ACC112 (cell line): ENCODE results near the gene PHF14.

ENCODE experiments used
- H2AFZ ChIP-seq: fragments of 200-600 bp; sonication (generic); one replicate; pipeline ENCODE4 v1.6.0; 2017; ENCODE audit warnings: antibody characterized with exemption, low read length; ENCODE audit not compliant: unreplicated experiment
- H3K27ac ChIP-seq: fragments of 200-600 bp; sonication (generic); 2 replicates; pipeline ENCODE4 v1.5.1; 2014; ENCODE audit warnings: low read depth, mild to moderate bottlenecking, antibody characterized with exemption, low read length, moderate library complexity
- H3K27me3 ChIP-seq: fragments of 200-600 bp; sonication (generic); 2 replicates; pipeline ENCODE4 v1.6.1; 2014; ENCODE audit warnings: mild to moderate bottlenecking, antibody characterized with exemption, low read length, moderate library complexity, mixed read lengths; ENCODE audit not compliant: insufficient read depth
- H3K36me3 ChIP-seq: fragments of 200-600 bp; sonication (generic); 2 replicates; pipeline ENCODE4 v1.6.1; 2016; ENCODE audit warnings: mild to moderate bottlenecking, antibody characterized with exemption, low read length, moderate library complexity, mixed read lengths; ENCODE audit not compliant: insufficient read depth
- H3K4me1 ChIP-seq: fragments of 200-600 bp; sonication (generic); one replicate; pipeline ENCODE4 v1.6.1; 2016; ENCODE audit warnings: low read length, mixed read lengths; ENCODE audit not compliant: insufficient read depth, unreplicated experiment, control insufficient read depth
- H3K4me3 ChIP-seq: fragments of 200-600 bp; sonication (generic); 2 replicates; pipeline ENCODE4 v1.5.1; 2014; ENCODE audit warnings: mild to moderate bottlenecking, low read depth, low read length
- H3K79me2 ChIP-seq: fragments of 200-600 bp; sonication (generic); one replicate; pipeline ENCODE4 v1.6.0; 2016; ENCODE audit warnings: low read length; ENCODE audit not compliant: control insufficient read depth, unreplicated experiment, insufficient read depth

The PHF14 gene

DNA sequence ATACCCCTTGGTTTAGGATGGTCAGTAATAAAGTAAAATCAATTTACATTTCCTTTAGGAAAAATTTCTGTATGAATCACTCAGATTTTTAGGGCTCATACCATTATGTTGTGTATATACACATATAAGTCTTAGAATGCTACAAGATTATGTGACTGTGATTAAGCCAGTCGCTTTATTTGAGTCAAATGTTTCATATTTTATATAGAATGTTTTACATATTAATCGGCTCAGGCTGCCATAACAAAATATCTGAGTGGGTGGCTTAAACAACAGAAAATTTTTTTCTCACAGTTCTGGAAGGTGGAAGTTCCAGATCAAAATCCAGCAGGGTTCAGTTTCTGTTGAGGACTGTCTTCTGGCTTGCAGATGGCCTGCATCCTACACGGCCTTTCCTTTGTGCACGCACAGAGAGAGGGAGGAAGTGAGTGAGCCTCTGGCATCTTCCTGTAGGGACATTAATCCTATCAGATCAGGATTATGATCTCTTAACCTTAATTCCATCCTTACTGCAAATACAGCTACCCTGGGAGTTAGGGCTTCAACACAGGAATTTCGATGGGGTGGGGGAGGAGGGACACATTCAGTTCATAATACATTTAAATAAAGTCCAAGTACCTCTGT, 198.0 kb downstream of the PHF14 start:
- Histone ChIP-seq H3K79me2 (no peaks in the 10 kb centered on the region), H3K4me1 (no peaks in the 10 kb centered on the region), H3K4me3 (no peak overlapping the region), H3K27me3 (no peaks in the 10 kb centered on the region), H2AFZ (no peak overlapping the region), H3K27ac (no peak overlapping the region), H3K36me3 (no peaks in the 10 kb centered on the region)

DNA sequence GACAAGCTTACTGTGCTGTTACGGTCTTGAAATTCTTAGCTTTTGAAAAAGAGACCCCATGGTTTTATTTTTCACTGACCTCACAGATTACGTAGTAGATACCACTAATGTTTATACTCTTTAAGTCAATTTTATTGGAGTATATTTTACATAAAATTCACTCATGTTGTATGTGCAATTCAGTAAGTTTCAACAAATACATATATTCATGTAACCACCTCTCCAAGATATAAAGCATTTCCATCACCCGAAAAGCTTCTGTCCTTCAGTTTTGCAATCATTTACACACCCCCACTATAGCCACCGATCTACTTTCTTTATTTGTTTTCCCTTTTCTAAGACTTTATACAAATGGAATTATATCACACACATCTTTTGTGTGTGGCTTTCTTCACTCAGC, 199.2 kb downstream of the PHF14 start:
- H3K79me2 ChIP-seq: no peaks in the 10 kb centered on the region
- no peak overlapping the region for H3K4me3 ChIP-seq
- no peaks in the 10 kb centered on the region for H3K36me3 ChIP-seq
- no peak overlapping the region for H3K27ac ChIP-seq
- H3K4me1 ChIP-seq: no peaks in the 10 kb centered on the region
- H3K27me3 ChIP-seq: no peaks in the 10 kb centered on the region
- no peak overlapping the region for H2AFZ ChIP-seq

- H3K27ac ChIP-seq: no peak overlapping the region
- no peak overlapping the region for H3K4me3 ChIP-seq
- no peaks in the 10 kb centered on the region for H3K4me1 ChIP-seq
- H3K79me2 ChIP-seq: no peaks in the 10 kb centered on the region
- H3K27me3 ChIP-seq: no peaks in the 10 kb centered on the region
- no peaks in the 10 kb centered on the region for H3K36me3 ChIP-seq
- no peak overlapping the region for H2AFZ ChIP-seq
Observed at GRCh38 chr7:11175371-11175770, 201.7 kb downstream of the PHF14 start.

DNA sequence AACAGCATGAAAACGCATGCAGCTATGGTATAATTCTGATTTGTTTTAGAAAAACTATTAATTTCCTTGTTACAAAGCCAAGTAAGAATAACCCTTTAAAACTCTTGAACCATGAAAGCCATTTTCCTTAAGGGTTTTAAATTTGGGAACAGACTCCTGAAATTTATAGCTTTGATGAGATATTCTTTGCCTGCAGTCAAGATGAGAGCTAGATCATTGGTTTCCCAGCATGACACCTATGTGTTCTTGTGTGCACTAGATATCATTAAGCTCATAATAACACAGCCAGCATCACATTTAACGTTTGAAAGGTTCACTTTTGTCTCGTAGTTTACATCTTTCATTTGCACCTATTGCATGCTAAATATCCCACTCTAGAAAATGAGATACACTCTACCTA, 202.2 kb downstream of the PHF14 start:
- Histone ChIP-seq H3K79me2 (no peaks in the 10 kb centered on the region), H3K27ac (no peak overlapping the region), H3K4me1 (no peaks in the 10 kb centered on the region), H2AFZ (no peak overlapping the region), H3K36me3 (no peaks in the 10 kb centered on the region), H3K4me3 (no peak overlapping the region), H3K27me3 (no peaks in the 10 kb centered on the region)

- H3K79me2 ChIP-seq: no peaks in the 10 kb centered on the region
- H3K27ac ChIP-seq: no peak overlapping the region
- H2AFZ ChIP-seq: no peak overlapping the region
- no peaks in the 10 kb centered on the region for H3K36me3 ChIP-seq
- no peaks in the 10 kb centered on the region for H3K4me1 ChIP-seq
- H3K4me3 ChIP-seq: no peak overlapping the region
- H3K27me3 ChIP-seq: no peaks in the 10 kb centered on the region
Observed at GRCh38 chr7:11176985-11177555, 203.4 kb downstream of the PHF14 start.

- H3K27me3 ChIP-seq: no peaks in the 10 kb centered on the region
- no peaks in the 10 kb centered on the region for H3K79me2 ChIP-seq
- no peak overlapping the region for H3K4me3 ChIP-seq
- no peak overlapping the region for H2AFZ ChIP-seq
- no peak overlapping the region for H3K27ac ChIP-seq
- H3K36me3 ChIP-seq: no peaks in the 10 kb centered on the region
- H3K4me1 ChIP-seq: no peaks in the 10 kb centered on the region
Observed at GRCh38 chr7:11177793-11178192, 204.1 kb downstream of the PHF14 start.

GRCh38 chr7:11181590-11181989, 207.9 kb downstream of the PHF14 start:
- Histone ChIP-seq H3K27me3 (no peaks in the 10 kb centered on the region), H3K27ac (no peak overlapping the region), H3K36me3 (no peaks in the 10 kb centered on the region), H2AFZ (no peak overlapping the region), H3K4me3 (no peak overlapping the region), H3K79me2 (no peaks in the 10 kb centered on the region), H3K4me1 (no peaks in the 10 kb centered on the region)

- Histone ChIP-seq H3K79me2 (no peaks in the 10 kb centered on the region), H3K36me3 (no peaks in the 10 kb centered on the region), H3K4me1 (no peaks in the 10 kb centered on the region), H2AFZ (no peak overlapping the region), H3K27me3 (no peaks in the 10 kb centered on the region), H3K27ac (no peak overlapping the region), H3K4me3 (no peak overlapping the region)
Observed at GRCh38 chr7:11182736-11183135, 209.1 kb downstream of the PHF14 start.

DNA sequence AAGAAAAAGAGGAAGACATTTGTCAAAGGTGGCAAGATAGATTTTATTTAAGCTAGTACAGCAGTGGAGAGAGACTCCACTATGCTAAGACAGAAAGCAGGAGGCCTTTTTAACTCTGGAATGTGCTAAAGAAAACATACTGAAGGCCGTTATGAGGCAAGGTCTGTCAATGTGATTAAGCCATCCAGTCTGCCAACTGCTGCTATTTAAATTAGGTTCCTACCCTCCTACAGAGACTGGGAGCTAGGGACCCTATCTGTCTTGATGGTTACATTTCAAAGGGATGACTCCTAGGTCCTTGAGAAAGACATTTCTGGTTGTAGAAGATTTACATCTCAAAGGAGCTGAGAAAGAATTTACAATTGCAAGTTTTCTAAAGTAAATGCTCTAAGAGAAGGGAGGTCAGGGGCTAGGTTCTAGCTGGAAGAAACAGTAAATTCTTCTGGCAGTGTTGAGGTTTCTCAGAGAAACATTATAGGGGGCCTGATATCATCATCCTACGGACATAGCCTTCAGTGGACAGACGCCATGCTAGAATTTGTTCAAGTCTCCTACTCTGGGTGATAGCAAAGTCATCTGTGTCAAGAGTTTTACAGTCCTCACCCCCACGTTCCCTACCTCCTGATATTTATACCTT, 211.6 kb downstream of the PHF14 start:
- Histone ChIP-seq H3K79me2 (no peaks in the 10 kb centered on the region), H2AFZ (no peak overlapping the region), H3K27me3 (no peaks in the 10 kb centered on the region), H3K36me3 (no peaks in the 10 kb centered on the region), H3K4me3 (no peak overlapping the region), H3K27ac (no peak overlapping the region), H3K4me1 (no peaks in the 10 kb centered on the region)

GRCh38 chr7:11188529-11189310, 215.0 kb downstream of the PHF14 start:
- Histone ChIP-seq H3K79me2 (no peaks in the 10 kb centered on the region), H3K36me3 (no peaks in the 10 kb centered on the region), H3K4me1 (no peaks in the 10 kb centered on the region), H3K27me3 (no peaks in the 10 kb centered on the region), H3K4me3 (no peak overlapping the region), H2AFZ (no peak overlapping the region), H3K27ac (no peak overlapping the region)
